OCI-M2 (cell line): ENCODE data around the gene SYNDIG1.
"Not testable (repeated sequence)": the region's sequence is repeated elsewhere in the genome, so short reads cannot be mapped to it uniquely, and the experiment has no call there.

ENCODE experiments used
- DNase-seq: peaks from one replicate; lab custom pipeline; 2025; ENCODE audit not compliant: unreplicated experiment; lab: John Stamatoyannopoulos, UW

SYNDIG1 gene

GRCh38 chr20:24491041-24491756 is 21.8 kb downstream of the SYNDIG1 start:
- no peak for DNase-seq

- no peak for DNase-seq
Observed at GRCh38 chr20:24492031-24492607, 22.7 kb downstream of the SYNDIG1 start.

- DNase-seq, result no peak
Observed at GRCh38 chr20:24492698-24493097, 23.3 kb downstream of the SYNDIG1 start.

- DNase-seq, result no peak
Observed at GRCh38 chr20:24493181-24493580, 23.8 kb downstream of the SYNDIG1 start.

- DNase-seq, result no peak
Observed at GRCh38 chr20:24493661-24494459, 24.4 kb downstream of the SYNDIG1 start.

- no peak for DNase-seq
Observed at GRCh38 chr20:24494460-24494920, 25.1 kb downstream of the SYNDIG1 start.

- DNase-seq, result no peak
Observed at GRCh38 chr20:24495266-24495665, 25.8 kb downstream of the SYNDIG1 start.

- DNase-seq, result no peak
Observed at GRCh38 chr20:24497851-24498250, 28.4 kb downstream of the SYNDIG1 start.

GRCh38 chr20:24498641-24499040 is 29.2 kb downstream of the SYNDIG1 start:
- DNase-seq, result no peak

- DNase-seq, result no peak
Observed at GRCh38 chr20:24499472-24499871, 30.0 kb downstream of the SYNDIG1 start.

- no peak for DNase-seq
Observed at GRCh38 chr20:24501764-24502556, 32.5 kb downstream of the SYNDIG1 start.

GRCh38 chr20:24502661-24503060 is 33.2 kb downstream of the SYNDIG1 start:
- no peak for DNase-seq

- no peak for DNase-seq
Observed at GRCh38 chr20:24503352-24503931, 34.0 kb downstream of the SYNDIG1 start.

GRCh38 chr20:24504331-24505285 is 35.2 kb downstream of the SYNDIG1 start:
- DNase-seq, result no peak

- no peak for DNase-seq
Observed at GRCh38 chr20:24506146-24506545, 36.7 kb downstream of the SYNDIG1 start.

GRCh38 chr20:24506696-24507095 is 37.3 kb downstream of the SYNDIG1 start:
- no peak for DNase-seq

GRCh38 chr20:24507182-24507853 is 37.9 kb downstream of the SYNDIG1 start:
- DNase-seq, result no peak

GRCh38 chr20:24512441-24512840 is 43.0 kb downstream of the SYNDIG1 start:
- DNase-seq, result not testable (repeated sequence)

- no peak for DNase-seq
Observed at GRCh38 chr20:24518515-24518914, 49.1 kb downstream of the SYNDIG1 start.
